HEK293T (cell line): ENCODE measurements around the gene TLCD5.

ENCODE experiments used
- CTCF ChIA-PET: fragments of 350-600 bp; formaldehyde crosslinking; extraction: SDS; loops from one replicate; lab custom pipeline; 2021; ENCODE audit warnings: antibody characterized with exemption, inconsistent platforms; lab: Yijun Ruan, JAX
- POLR2A ChIA-PET: fragments of 350-600 bp; formaldehyde crosslinking; extraction: SDS; loops from one replicate; lab custom pipeline; 2020; ENCODE audit warnings: antibody characterized with exemption, inconsistent platforms; lab: Yijun Ruan, JAX
- DNase-seq: peaks from one replicate; pipeline ENCODE4 v3.0.0; 2012; ENCODE audit warnings: mixed read lengths; ENCODE audit errors: extremely low spot score
- ARNT ChIP-seq: fragments of 450-650 bp; IDR thresholded peaks from 2 replicates; pipeline ENCODE4 v1.6.1; 2017; ENCODE audit warnings: mild to moderate bottlenecking
- BHLHE40 ChIP-seq: fragments of 450-650 bp; IDR thresholded peaks from 2 replicates; pipeline ENCODE4 v1.6.1; 2016; ENCODE audit warnings: mild to moderate bottlenecking, moderate library complexity, borderline replicate concordance
- CTBP1 ChIP-seq: fragments of 450-650 bp; IDR thresholded peaks from 2 replicates; pipeline ENCODE4 v1.6.1; 2016; ENCODE audit warnings: borderline replicate concordance
- ELF4 ChIP-seq: fragments of 450-650 bp; IDR thresholded peaks from 2 replicates; pipeline ENCODE4 v1.6.1; 2017; ENCODE audit warnings: antibody characterized with exemption
- FOXA1 ChIP-seq: fragments of 450-650 bp; IDR thresholded peaks from 2 replicates; pipeline ENCODE4 v1.6.1; 2016; ENCODE audit warnings: mild to moderate bottlenecking
- FOXK2 ChIP-seq: fragments of 450-650 bp; IDR thresholded peaks from 2 replicates; pipeline ENCODE4 v1.6.1; 2016; ENCODE audit warnings: mild to moderate bottlenecking
- FOXM1 ChIP-seq: fragments of 450-650 bp; IDR thresholded peaks from 2 replicates; pipeline ENCODE4 v1.6.1; 2017; ENCODE audit warnings: mild to moderate bottlenecking, borderline replicate concordance
- HDGF ChIP-seq: fragments of 450-650 bp; IDR thresholded peaks from 2 replicates; pipeline ENCODE4 v1.6.1; 2017; ENCODE audit warnings: antibody characterized with exemption, borderline replicate concordance
- L3MBTL2 ChIP-seq: fragments of 450-650 bp; conservative IDR thresholded peaks from 2 replicates; pipeline ENCODE4 v1.6.1; 2016; ENCODE audit warnings: mild to moderate bottlenecking
- LEF1 ChIP-seq: fragments of 450-650 bp; IDR thresholded peaks from 2 replicates; pipeline ENCODE4 v1.6.1; 2017; ENCODE audit warnings: mild to moderate bottlenecking, borderline replicate concordance
- NFRKB ChIP-seq: fragments of 450-650 bp; IDR thresholded peaks from 2 replicates; pipeline ENCODE4 v1.6.1; 2016; ENCODE audit warnings: mild to moderate bottlenecking, moderate library complexity
- PKNOX1 ChIP-seq: fragments of 450-650 bp; IDR thresholded peaks from 2 replicates; pipeline ENCODE4 v1.6.1; 2016
- SP1 ChIP-seq: fragments of 450-650 bp; IDR thresholded peaks from 2 replicates; pipeline ENCODE4 v1.6.1; 2017
- SUZ12 ChIP-seq: fragments of 450-650 bp; IDR thresholded peaks from 2 replicates; pipeline ENCODE4 v1.6.1; 2016; ENCODE audit warnings: mild to moderate bottlenecking
- TARDBP ChIP-seq: fragments of 450-650 bp; IDR thresholded peaks from 2 replicates; pipeline ENCODE4 v1.6.1; 2016
- ZNF384 ChIP-seq: fragments of 450-650 bp; IDR thresholded peaks from 2 replicates; pipeline ENCODE4 v1.6.1; 2016

Gene TLCD5

GRCh38 chr11:120336641-120337354, 11.7 kb downstream of the TLCD5 start:
- ChIA-PET CTCF (interaction anchor here (0.6 kb wide), 1 partner anchor 127 kb away, joined by 4 read pairs; no protein-coding TSS in a partner anchor), POLR2A (interaction anchor here (1.0 to 2.8 kb wide), 6 partner anchors 10 to 77 kb away, joined by 3 to 21 read pairs (median 6); no protein-coding TSS in a partner anchor)
- no peak for TF ChIP-seq FOXK2
- peak; percentile 5; the same call in 1 of the 2 replicates for TF ChIP-seq PKNOX1
- DNase-seq, result peak; percentile 56

GRCh38 chr11:120337355-120338106, 12.4 kb downstream of the TLCD5 start:
- CTCF ChIA-PET, result interaction anchor here (0.5 to 0.9 kb wide), 2 partner anchors 10 to 16 kb away, joined by 3 read pairs; no protein-coding TSS in a partner anchor
- no peak for TF ChIP-seq HDGF
- peak; percentile 1; the same call in 1 of the 2 replicates for TF ChIP-seq PKNOX1
- TF ChIP-seq L3MBTL2, result peak; percentile 78
- TF ChIP-seq FOXK2, result no peak
- POLR2A ChIA-PET, result interaction anchor here (0.5 to 2.8 kb wide), 4 partner anchors 9 to 167 kb away, joined by 3 to 21 read pairs (median 8); no protein-coding TSS in a partner anchor
- DNase-seq, result no peak

- DNase-seq, result no peak
- POLR2A ChIA-PET, result interaction anchor here (0.6 to 2.8 kb wide), 2 partner anchors 9 to 166 kb away, joined by 3 to 21 read pairs; no protein-coding TSS in a partner anchor
- TF ChIP-seq TARDBP (no peak), ELF4 (no peak), L3MBTL2 (0 out of 2 replicates have a peak, but pooled peaks have one; percentile 12), CTBP1 (no peak), FOXA1 (no peak)
- CTCF ChIA-PET, result interaction anchor here (0.5 to 0.9 kb wide), 2 partner anchors 9 to 17 kb away, joined by 3 read pairs; no protein-coding TSS in a partner anchor
Measured at GRCh38 chr11:120338107-120338933, 13.2 kb downstream of the TLCD5 start.

GRCh38 chr11:120339394-120339890, 14.3 kb downstream of the TLCD5 start:
- TF ChIP-seq ARNT (no peak), NFRKB (no peak), TARDBP (no peak), ZNF384 (no peak), SP1 (no peak), FOXM1 (no peak), PKNOX1 (no peak), LEF1 (no peak), FOXA1 (no peak), SUZ12 (no peak), FOXK2 (no peak), BHLHE40 (no peak), L3MBTL2 (no peak)
- DNase-seq, result no peak
- CTCF ChIA-PET, result interaction anchor here (0.7 to 1.0 kb wide), 2 partner anchors 10 to 46 kb away, joined by 3 read pairs; no protein-coding TSS in a partner anchor
- POLR2A ChIA-PET, result interaction anchor here (0.9 to 1.2 kb wide), 2 partner anchors 36 to 754 kb away, joined by 3 read pairs; no protein-coding TSS in a partner anchor

- TF ChIP-seq FOXK2 (no peak), ELF4 (no peak), TARDBP (no peak), ZNF384 (no peak), BHLHE40 (no peak), LEF1 (no peak), FOXM1 (no peak), HDGF (no peak), NFRKB (no peak), PKNOX1 (no peak)
- ChIA-PET POLR2A (no interaction called here), CTCF (no interaction called here)
- no peak for DNase-seq
Measured at GRCh38 chr11:120340529-120340928, 15.4 kb downstream of the TLCD5 start.
